WTC11 (cell line): Measurements from ENCODE around the gene ADAD2. TPM values are rescaled to one million over a fixed set of nuclear protein-coding genes. Genes with fewer than 3 reads are reported as not detected.

Experiments used
- ATAC-seq: fragments of 200-7000 bp; cut with Tn5 transposase; 2 replicates; pipeline ENCODE4 v1.10.0; 2021; ENCODE audit warnings: mild to moderate bottlenecking, moderate library complexity
- CTCF ChIA-PET: fragments of 300-600 bp; sonication (Branson Sonifier 250); formaldehyde crosslinking; loops from one replicate; lab custom pipeline; 2021; ENCODE audit warnings: antibody characterized with exemption; lab: Charles Lee
- POLR2A ChIA-PET: fragments of 350-600 bp; sonication (Branson Sonifier 250); formaldehyde crosslinking; loops from one replicate; lab custom pipeline; 2021; ENCODE audit warnings: antibody characterized with exemption; lab: Charles Lee
- DNase-seq: peaks from one replicate; pipeline ENCODE4 v3.0.0; 2021; ENCODE audit warnings: low spot score
- H3K27ac Mint-ChIP-seq: 2 replicates; pipeline ENCODE4 v1.8.0; 2021; ENCODE audit warnings: mixed read lengths
- H3K27me3 Mint-ChIP-seq: 2 replicates; pipeline ENCODE4 v1.8.0; 2021; ENCODE audit warnings: low read depth, mild to moderate bottlenecking, moderate library complexity, mixed read lengths
- H3K36me3 Mint-ChIP-seq: 2 replicates; pipeline ENCODE4 v1.8.0; 2021; ENCODE audit warnings: mixed read lengths
- H3K4me1 Mint-ChIP-seq: 2 replicates; pipeline ENCODE4 v1.8.0; 2022; ENCODE audit warnings: mixed read lengths
- H3K4me3 Mint-ChIP-seq: 2 replicates; pipeline ENCODE4 v1.8.0; 2021; ENCODE audit warnings: mild to moderate bottlenecking, moderate library complexity, mixed read lengths
- H3K9me3 Mint-ChIP-seq: 2 replicates; pipeline ENCODE4 v1.8.0; 2021; ENCODE audit warnings: mixed read lengths
- AR ChIP-seq: fragments of 250-450 bp; sonication (Bioruptor Pico); IDR thresholded peaks from 2 replicates; pipeline ENCODE4 v1.9.0; 2021; ENCODE audit warnings: mild to moderate bottlenecking
- ATF3 ChIP-seq: sonication (generic); formaldehyde crosslinking; conservative IDR thresholded peaks from 2 replicates; pipeline ENCODE4 v1.8.1; 2022; ENCODE audit warnings: mild to moderate bottlenecking, missing genetic modification reagents
- CDX4 ChIP-seq: fragments of 250-450 bp; sonication (Bioruptor Pico); IDR thresholded peaks from 2 replicates; pipeline ENCODE4 v1.9.0; 2021; ENCODE audit warnings: moderate library complexity, mild to moderate bottlenecking, inconsistent platforms, borderline replicate concordance
- FOXP1 ChIP-seq: sonication (generic); formaldehyde crosslinking; IDR thresholded peaks from 2 replicates; pipeline ENCODE4 v1.8.0; 2022; ENCODE audit warnings: missing genetic modification reagents, mild to moderate bottlenecking, moderate library complexity, borderline replicate concordance
- IRF2 ChIP-seq: sonication (generic); formaldehyde crosslinking; IDR thresholded peaks from 2 replicates; pipeline ENCODE4 v1.8.0; 2022; ENCODE audit warnings: low read depth, missing genetic modification reagents, borderline replicate concordance
- MLX ChIP-seq: sonication (generic); formaldehyde crosslinking; IDR thresholded peaks from 2 replicates; pipeline ENCODE4 v1.8.1; 2023; ENCODE audit warnings: mild to moderate bottlenecking, missing genetic modification reagents, moderate library complexity
- NR1H2 ChIP-seq: sonication (generic); formaldehyde crosslinking; IDR thresholded peaks from 2 replicates; pipeline ENCODE4 v1.9.0; 2021; ENCODE audit warnings: mild to moderate bottlenecking, moderate library complexity, missing genetic modification reagents
- PREB ChIP-seq: sonication (generic); formaldehyde crosslinking; IDR thresholded peaks from 2 replicates; pipeline ENCODE4 v1.8.1; 2022; ENCODE audit warnings: mild to moderate bottlenecking, missing genetic modification reagents, moderate library complexity, borderline replicate concordance
- SP1 ChIP-seq: sonication (generic); formaldehyde crosslinking; conservative IDR thresholded peaks from 2 replicates; pipeline ENCODE4 v1.8.1; 2022; ENCODE audit warnings: missing genetic modification reagents
- STAT6 ChIP-seq: sonication (generic); formaldehyde crosslinking; conservative IDR thresholded peaks from 2 replicates; pipeline ENCODE4 v1.8.1; 2023; ENCODE audit warnings: mild to moderate bottlenecking, low read depth, missing genetic modification reagents, moderate library complexity
- ZBTB43 ChIP-seq: sonication (generic); formaldehyde crosslinking; IDR thresholded peaks from 2 replicates; pipeline ENCODE4 v1.8.1; 2023; ENCODE audit warnings: mild to moderate bottlenecking, missing genetic modification reagents
- total RNA-seq: library from RNA; stranded (reverse); gene quantifications from 3 replicates; pipeline ENCODE4 v1.2.3, GENCODE V29; 2021

The ADAD2 gene
- total RNA-seq, 1 experiment from 2014 or later, result 1.6 TPM

- TF ChIP-seq ATF3 (CRISPR knock-in tag), result no peak
- TF ChIP-seq ZBTB43 (CRISPR knock-in tag), result no peak
- TF ChIP-seq PREB (CRISPR knock-in tag), result no peak
Observed at GRCh38 chr16:84244728-84245127, 53.8 kb downstream of the ADAD2 start (continued).

- H3K4me3 Mint-ChIP-seq, result no peak overlapping the region
- ATAC-seq, result no peak
- POLR2A ChIA-PET, result no interaction called here
- no peak for TF ChIP-seq STAT6 (CRISPR knock-in tag)
- no peak for TF ChIP-seq NR1H2 (CRISPR knock-in tag)
- TF ChIP-seq MLX, result no peak
- TF ChIP-seq AR (CRISPR knock-in tag), result no peak
- no peak for TF ChIP-seq IRF2 (CRISPR knock-in tag)
- TF ChIP-seq FOXP1 (CRISPR knock-in tag), result no peak
- no peak for TF ChIP-seq CDX4
- no peak for TF ChIP-seq ATF3 (CRISPR knock-in tag)
- TF ChIP-seq SP1 (CRISPR knock-in tag), result no peak
- H3K27me3 Mint-ChIP-seq, result peaks cover 2% of the 10 kb centered on the region; the same call in 1 of the 2 replicates
- no peaks in the 10 kb centered on the region for H3K36me3 Mint-ChIP-seq
- CTCF ChIA-PET, result interaction anchor here (0.6 to 1.1 kb wide), 3 partner anchors 59 to 161 kb away, joined by 3 to 6 read pairs (median 3); partner anchors contain the start of gene TAF1C
- H3K4me1 Mint-ChIP-seq, result no peaks in the 10 kb centered on the region
- DNase-seq, result no peak
- peaks cover 19% of the 10 kb centered on the region for H3K9me3 Mint-ChIP-seq
- no peak overlapping the region for H3K27ac Mint-ChIP-seq
Observed at GRCh38 chr16:84245956-84246678, 55.2 kb downstream of the ADAD2 start.
